AG08396 (cell line): Measurements from ENCODE around the gene PTPRN2.

Experiments
- DNase-seq: peaks from one replicate; pipeline ENCODE4 v3.0.0; 2012; ENCODE audit warnings: low spot score, mixed read lengths

The PTPRN2 gene

GRCh38 chr7:158489462-158490155 is 98.0 kb downstream of the PTPRN2 start:
- no peak for DNase-seq

- no peak for DNase-seq
Measured at GRCh38 chr7:158488181-158488971, 99.2 kb downstream of the PTPRN2 start.

GRCh38 chr7:158487631-158488151 is 99.9 kb downstream of the PTPRN2 start:
- DNase-seq = no peak

- DNase-seq = no peak
Measured at GRCh38 chr7:158486919-158487318, 100.7 kb downstream of the PTPRN2 start.

GRCh38 chr7:158484801-158485531 is 102.7 kb downstream of the PTPRN2 start:
- no peak for DNase-seq

- DNase-seq = no peak
Measured at GRCh38 chr7:158482480-158482879, 105.1 kb downstream of the PTPRN2 start.

- DNase-seq = no peak
Measured at GRCh38 chr7:158479664-158480025, 108.0 kb downstream of the PTPRN2 start.

- no peak for DNase-seq
Measured at GRCh38 chr7:158479021-158479663, 108.5 kb downstream of the PTPRN2 start.

GRCh38 chr7:158477866-158478265 is 109.8 kb downstream of the PTPRN2 start:
- no peak for DNase-seq

- no peak for DNase-seq
Measured at GRCh38 chr7:158476331-158476932, 111.2 kb downstream of the PTPRN2 start.

- no peak for DNase-seq
Measured at GRCh38 chr7:158475679-158476052, 112.0 kb downstream of the PTPRN2 start.

- DNase-seq = no peak
Measured at GRCh38 chr7:158475036-158475678, 112.5 kb downstream of the PTPRN2 start.

GRCh38 chr7:158474488-158474887 is 113.1 kb downstream of the PTPRN2 start:
- no peak for DNase-seq

GRCh38 chr7:158473946-158474345 is 113.7 kb downstream of the PTPRN2 start:
- DNase-seq = no peak

- no peak for DNase-seq
Measured at GRCh38 chr7:158473221-158473620, 114.4 kb downstream of the PTPRN2 start.

GRCh38 chr7:158472596-158472995 is 115.0 kb downstream of the PTPRN2 start:
- no peak for DNase-seq

- DNase-seq = no peak
Measured at GRCh38 chr7:158471716-158472115, 115.9 kb downstream of the PTPRN2 start.

GRCh38 chr7:158470336-158470735 is 117.3 kb downstream of the PTPRN2 start:
- no peak for DNase-seq

- no peak for DNase-seq
Measured at GRCh38 chr7:158469396-158470051, 118.1 kb downstream of the PTPRN2 start.

GRCh38 chr7:158468700-158469296 is 118.8 kb downstream of the PTPRN2 start:
- DNase-seq = no peak
